NCI-H748 treated with DMSO at 0.1 percent for 48 hours (cell line): ENCODE results near the gene PAEP.

Experiments used
- DNase-seq: peaks from one replicate; lab custom pipeline; 2025; lab: John Stamatoyannopoulos, UW

Gene PAEP

DNA sequence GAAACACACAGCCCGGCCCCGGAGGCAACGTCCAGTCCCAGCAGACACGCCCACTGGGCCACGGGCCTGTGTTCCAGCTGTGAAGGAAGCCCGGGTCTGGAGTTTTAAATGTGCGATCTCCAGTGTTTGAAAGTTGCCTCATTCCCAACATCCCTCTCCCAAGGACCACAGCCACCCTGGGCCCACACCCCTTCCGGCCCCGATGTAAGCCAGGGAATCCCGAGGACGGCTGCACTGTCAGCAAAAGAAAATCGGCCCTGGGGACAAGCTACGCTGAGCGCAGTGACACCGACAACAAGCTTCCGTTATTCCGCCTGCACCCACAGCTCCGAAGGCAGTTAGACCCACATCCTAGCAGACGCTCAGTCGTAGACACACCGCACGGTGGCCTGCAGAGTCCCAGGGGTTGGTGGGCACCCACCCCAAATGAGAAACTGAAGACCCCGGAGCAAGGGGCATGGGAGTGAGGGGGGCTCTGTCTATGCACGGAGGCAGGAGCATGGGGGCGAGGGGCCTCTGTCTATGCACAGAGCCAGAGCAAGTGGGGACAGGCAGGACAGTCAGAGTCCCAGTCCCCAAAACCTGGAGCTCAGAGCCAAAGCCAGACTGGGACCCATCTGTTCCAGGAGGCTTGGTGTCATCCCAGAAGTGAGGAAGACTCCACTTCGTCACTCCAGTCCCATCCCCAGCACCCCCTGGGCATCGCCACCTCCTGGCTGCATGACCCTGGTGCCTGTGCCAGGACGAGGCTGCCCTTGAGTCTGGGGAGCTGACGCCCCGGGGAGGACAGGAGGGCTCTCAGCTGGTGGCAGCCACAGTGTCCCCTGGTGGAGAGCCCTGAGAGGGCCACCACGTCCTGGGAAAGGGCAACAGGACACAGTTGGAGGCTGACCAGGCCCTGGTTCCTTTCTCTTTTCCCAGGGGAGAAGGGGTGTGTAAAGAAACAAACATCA is 54.4 kb downstream of the PAEP start:
- DNase-seq = no peak
